ENCODE results near the gene DMD. TPM values are rescaled to one million over a fixed set of nuclear protein-coding genes. Genes with fewer than 3 reads are reported as not detected.

Gene DMD
- total and polyA plus RNA-seq, 9 donors, result 14.0 to 70.5 (median 37.6) TPM

- intact Hi-C loops (cut with DNase I), result no loop called here
- TF ChIP-seq POLR2A (IDR thresholded peaks at IDR 0.05) (no peak), CTCF (IDR thresholded peaks at IDR 0.05) (no peak)
- DNase-seq, result no peak
- no peaks in the 10 kb centered on the region for H3K4me1 ChIP-seq (ENCODE audit: insufficient read depth)
- H3K27ac ChIP-seq, result no peak overlapping the region
- no peaks in the 10 kb centered on the region for H3K9me3 ChIP-seq
- no peak overlapping the region for H3K4me3 ChIP-seq
- whole genome bisulfite sequencing, 3 donors, result 82 to 86% (median 84%) methylated on average over 2 of the region's 2 CpGs
- no peaks in the 10 kb centered on the region for H3K27me3 ChIP-seq
- no peaks in the 10 kb centered on the region for H3K36me3 ChIP-seq
Measured at GRCh38 chrX:31099536-31100090, 2111.7 kb downstream of the DMD start.

GRCh38 chrX:31098079-31098478 lies 2113.3 kb downstream of the DMD start:
- DNase-seq, result no peak
- Histone ChIP-seq H3K4me3 (no peak overlapping the region), H3K4me1 (ENCODE audit: insufficient read depth) (no peaks in the 10 kb centered on the region), H3K9me3 (no peaks in the 10 kb centered on the region), H3K27me3 (no peaks in the 10 kb centered on the region), H3K36me3 (no peaks in the 10 kb centered on the region), H3K27ac (no peak overlapping the region)
- intact Hi-C loops (cut with DNase I), result no loop called here
- 53 to 60% (median 56%) methylated on average over 3 of the region's 3 CpGs for WGBS, 3 donors
- TF ChIP-seq CTCF (IDR thresholded peaks at IDR 0.05) (no peak), POLR2A (IDR thresholded peaks at IDR 0.05) (no peak), EP300 (IDR thresholded peaks at IDR 0.05) (no peak)

GRCh38 chrX:31093639-31093975 lies 2117.7 kb downstream of the DMD start:
- H3K27me3 ChIP-seq, result no peaks in the 10 kb centered on the region
- no peak overlapping the region for H3K4me3 ChIP-seq
- intact Hi-C loops (cut with DNase I), result no loop called here
- H3K36me3 ChIP-seq, result no peaks in the 10 kb centered on the region
- no peak overlapping the region for H3K27ac ChIP-seq
- 58 to 74% (median 70%) methylated on average over 4 of the region's 4 CpGs for WGBS, 3 donors
- H3K9me3 ChIP-seq, result no peaks in the 10 kb centered on the region
- TF ChIP-seq EP300 (IDR thresholded peaks at IDR 0.05) (no peak), POLR2A (IDR thresholded peaks at IDR 0.05) (no peak), CTCF (IDR thresholded peaks at IDR 0.05) (no peak)
- DNase-seq, result no peak
- H3K4me1 ChIP-seq (ENCODE audit: insufficient read depth), result no peaks in the 10 kb centered on the region

- no peaks in the 10 kb centered on the region for H3K27me3 ChIP-seq
- H3K36me3 ChIP-seq, result no peaks in the 10 kb centered on the region
- no peaks in the 10 kb centered on the region for H3K9me3 ChIP-seq
- intact Hi-C loops (cut with DNase I), result no loop called here
- no peak overlapping the region for H3K27ac ChIP-seq
- WGBS, 3 donors, result 42 to 44% (median 43%) methylated on average over 3 of the region's 3 CpGs
- no peak overlapping the region for H3K4me3 ChIP-seq
- H3K4me1 ChIP-seq (ENCODE audit: insufficient read depth), result no peaks in the 10 kb centered on the region
- no peak for DNase-seq
- TF ChIP-seq EP300 (IDR thresholded peaks at IDR 0.05), result no peak
- TF ChIP-seq POLR2A (IDR thresholded peaks at IDR 0.05), result no peak
- no peak for TF ChIP-seq CTCF (IDR thresholded peaks at IDR 0.05)
Measured at GRCh38 chrX:31092970-31093638, 2118.2 kb downstream of the DMD start.

Measured in ovary (tissue), 9 donors.